Measurements from ENCODE around the gene ENOX2.

DNA sequence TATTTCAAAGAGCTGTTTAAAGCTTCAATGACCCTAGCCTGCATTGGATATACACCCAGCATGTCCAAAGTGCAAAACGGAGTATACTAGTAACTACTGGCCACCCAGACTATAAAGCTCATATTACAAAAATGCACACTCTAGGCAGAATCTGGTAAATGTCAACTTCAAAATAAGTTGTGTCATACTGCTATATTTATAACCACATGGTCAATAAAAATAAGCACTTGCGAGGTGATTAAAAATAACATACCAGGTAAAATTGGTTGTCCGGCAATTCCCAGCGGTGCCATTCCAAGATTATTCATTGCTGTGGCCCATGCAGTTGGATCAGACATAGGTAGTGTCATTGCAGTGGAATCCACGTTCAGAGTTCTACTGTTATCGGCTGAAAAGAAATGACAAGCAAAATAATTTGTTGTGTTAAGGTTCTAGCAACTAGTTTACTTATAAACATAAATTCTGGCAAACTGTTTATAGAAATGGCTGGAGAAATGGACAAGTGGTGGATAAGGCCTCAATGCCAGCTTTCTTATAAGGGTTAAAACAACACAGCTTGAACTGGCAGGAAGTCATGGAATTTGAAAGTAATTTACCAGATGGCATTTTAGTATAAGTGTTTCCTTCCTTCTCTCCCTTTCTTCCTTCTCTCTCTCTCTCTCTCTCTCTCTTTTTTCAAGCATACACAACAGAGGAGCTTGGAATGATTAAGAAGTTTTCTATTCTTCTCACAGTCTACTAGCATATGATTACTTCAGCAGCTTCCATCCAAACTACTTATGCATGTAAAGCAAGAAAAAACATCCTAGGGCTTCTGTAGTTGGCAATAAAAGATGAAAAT lies 199.9 kb downstream of the ENOX2 start:
- TF ChIP-seq SUZ12 (IDR thresholded peaks at IDR 0.05; ENCODE audit: extremely low read depth, insufficient read depth, insufficient read length) = no peak
- no peak for TF ChIP-seq ZNF274 (IDR thresholded peaks at IDR 0.05; ENCODE audit: low read depth, low read length)

All from NT2/D1 (cell line).